GM03348 (cell line): ENCODE results near the gene BCAS3.
A peak's percentile ranks its signal among the peaks of the same experiment; 100 is the strongest.
"Not testable (repeated sequence)": the region's sequence is repeated elsewhere in the genome, so short reads cannot be mapped to it uniquely, and the experiment has no call there.

Experiments used
- DNase-seq: peaks from one replicate; pipeline ENCODE4 v3.0.0; 2012; ENCODE audit warnings: low spot score

Gene BCAS3

GRCh38 chr17:61422116-61422799 is 744.6 kb downstream of the BCAS3 start:
- DNase-seq, result no peak

GRCh38 chr17:61422869-61423268 is 745.2 kb downstream of the BCAS3 start:
- DNase-seq, result no peak

GRCh38 chr17:61423967-61424649 is 746.5 kb downstream of the BCAS3 start:
- DNase-seq, result no peak

- no peak for DNase-seq
Measured at GRCh38 chr17:61425682-61426481, 748.2 kb downstream of the BCAS3 start.

- DNase-seq, result peak; percentile 46
Measured at GRCh38 chr17:61426482-61427304, 749.0 kb downstream of the BCAS3 start.

GRCh38 chr17:61427567-61427966 is 749.9 kb downstream of the BCAS3 start:
- DNase-seq, result no peak

- DNase-seq, result no peak
Measured at GRCh38 chr17:61429274-61429673, 751.6 kb downstream of the BCAS3 start.

- not testable (repeated sequence) for DNase-seq
Measured at GRCh38 chr17:61429831-61430230, 752.2 kb downstream of the BCAS3 start.

- no peak for DNase-seq
Measured at GRCh38 chr17:61431594-61432311, 754.1 kb downstream of the BCAS3 start.

- DNase-seq, result no peak
Measured at GRCh38 chr17:61436273-61436672, 758.6 kb downstream of the BCAS3 start.

GRCh38 chr17:61436995-61437704 is 759.5 kb downstream of the BCAS3 start:
- no peak for DNase-seq

- no peak for DNase-seq
Measured at GRCh38 chr17:61440697-61441096, 763.0 kb downstream of the BCAS3 start.

- not testable (repeated sequence) for DNase-seq
Measured at GRCh38 chr17:61441507-61441906, 763.9 kb downstream of the BCAS3 start.

- DNase-seq, result no peak
Measured at GRCh38 chr17:61442136-61442775, 764.6 kb downstream of the BCAS3 start.
